WTC11 (cell line): Measurements from ENCODE around the gene EPO. TPM values are rescaled to one million over a fixed set of nuclear protein-coding genes. Genes with fewer than 3 reads are reported as not detected.
"Not testable (repeated sequence)": the region's sequence is repeated elsewhere in the genome, so short reads cannot be mapped to it uniquely, and the experiment has no call there.

Experiments
- ATAC-seq: fragments of 200-7000 bp; cut with Tn5 transposase; 2 replicates; pipeline ENCODE4 v1.10.0; 2021; ENCODE audit warnings: mild to moderate bottlenecking, moderate library complexity
- CTCF ChIA-PET: fragments of 300-600 bp; sonication (Branson Sonifier 250); formaldehyde crosslinking; loops from one replicate; lab custom pipeline; 2021; ENCODE audit warnings: antibody characterized with exemption; lab: Charles Lee
- POLR2A ChIA-PET: fragments of 350-600 bp; sonication (Branson Sonifier 250); formaldehyde crosslinking; loops from one replicate; lab custom pipeline; 2021; ENCODE audit warnings: antibody characterized with exemption; lab: Charles Lee
- DNase-seq: peaks from one replicate; pipeline ENCODE4 v3.0.0; 2021; ENCODE audit warnings: low spot score
- H3K27ac Mint-ChIP-seq: 2 replicates; pipeline ENCODE4 v1.8.0; 2021; ENCODE audit warnings: mixed read lengths
- H3K27me3 Mint-ChIP-seq: 2 replicates; pipeline ENCODE4 v1.8.0; 2021; ENCODE audit warnings: low read depth, mild to moderate bottlenecking, moderate library complexity, mixed read lengths
- H3K36me3 Mint-ChIP-seq: 2 replicates; pipeline ENCODE4 v1.8.0; 2021; ENCODE audit warnings: mixed read lengths
- H3K4me1 Mint-ChIP-seq: 2 replicates; pipeline ENCODE4 v1.8.0; 2022; ENCODE audit warnings: mixed read lengths
- H3K4me3 Mint-ChIP-seq: 2 replicates; pipeline ENCODE4 v1.8.0; 2021; ENCODE audit warnings: mild to moderate bottlenecking, moderate library complexity, mixed read lengths
- H3K9me3 Mint-ChIP-seq: 2 replicates; pipeline ENCODE4 v1.8.0; 2021; ENCODE audit warnings: mixed read lengths
- AFF4 ChIP-seq: sonication (generic); formaldehyde crosslinking; IDR thresholded peaks from 2 replicates; pipeline ENCODE4 v1.8.1; 2023; ENCODE audit warnings: mild to moderate bottlenecking, missing genetic modification reagents, borderline replicate concordance
- ATF3 ChIP-seq: sonication (generic); formaldehyde crosslinking; conservative IDR thresholded peaks from 2 replicates; pipeline ENCODE4 v1.8.1; 2022; ENCODE audit warnings: mild to moderate bottlenecking, missing genetic modification reagents
- IRF1 ChIP-seq: sonication (generic); formaldehyde crosslinking; IDR thresholded peaks from 2 replicates; pipeline ENCODE4 v1.8.0; 2023; ENCODE audit warnings: missing genetic modification reagents
- KAT7 ChIP-seq: sonication (generic); formaldehyde crosslinking; IDR thresholded peaks from 2 replicates; pipeline ENCODE4 v1.8.1; 2023; ENCODE audit warnings: missing genetic modification reagents, mild to moderate bottlenecking, borderline replicate concordance
- NR3C1 ChIP-seq: sonication (generic); formaldehyde crosslinking; conservative IDR thresholded peaks from 2 replicates; pipeline ENCODE4 v1.8.1; 2023; ENCODE audit warnings: low read depth, mild to moderate bottlenecking, missing genetic modification reagents
- PRRX2 ChIP-seq: fragments of 250-450 bp; sonication (Bioruptor Pico); IDR thresholded peaks from 2 replicates; pipeline ENCODE4 v1.8.0; 2021; ENCODE audit warnings: mild to moderate bottlenecking
- RELA ChIP-seq: sonication (generic); formaldehyde crosslinking; IDR thresholded peaks from 2 replicates; pipeline ENCODE4 v1.8.1; 2022; ENCODE audit warnings: missing genetic modification reagents, mild to moderate bottlenecking, borderline replicate concordance
- STAT6 ChIP-seq: sonication (generic); formaldehyde crosslinking; conservative IDR thresholded peaks from 2 replicates; pipeline ENCODE4 v1.8.1; 2023; ENCODE audit warnings: mild to moderate bottlenecking, low read depth, missing genetic modification reagents, moderate library complexity
- TCF7 ChIP-seq: sonication (generic); formaldehyde crosslinking; IDR thresholded peaks from 2 replicates; pipeline ENCODE4 v1.8.0; 2022; ENCODE audit warnings: mild to moderate bottlenecking, low read depth, missing genetic modification reagents, moderate library complexity
- TEAD4 ChIP-seq: sonication (generic); formaldehyde crosslinking; IDR thresholded peaks from 2 replicates; pipeline ENCODE4 v1.8.0; 2022; ENCODE audit warnings: mild to moderate bottlenecking, missing genetic modification reagents
- ZNF512 ChIP-seq: sonication (generic); formaldehyde crosslinking; IDR thresholded peaks from 2 replicates; pipeline ENCODE4 v1.8.1; 2022; ENCODE audit warnings: missing genetic modification reagents, borderline replicate concordance
- total RNA-seq: library from RNA; stranded (reverse); gene quantifications from 3 replicates; pipeline ENCODE4 v1.2.3, GENCODE V29; 2021

Gene EPO
- total RNA-seq, 1 experiment from 2014 or later: 0.63 TPM

DNA sequence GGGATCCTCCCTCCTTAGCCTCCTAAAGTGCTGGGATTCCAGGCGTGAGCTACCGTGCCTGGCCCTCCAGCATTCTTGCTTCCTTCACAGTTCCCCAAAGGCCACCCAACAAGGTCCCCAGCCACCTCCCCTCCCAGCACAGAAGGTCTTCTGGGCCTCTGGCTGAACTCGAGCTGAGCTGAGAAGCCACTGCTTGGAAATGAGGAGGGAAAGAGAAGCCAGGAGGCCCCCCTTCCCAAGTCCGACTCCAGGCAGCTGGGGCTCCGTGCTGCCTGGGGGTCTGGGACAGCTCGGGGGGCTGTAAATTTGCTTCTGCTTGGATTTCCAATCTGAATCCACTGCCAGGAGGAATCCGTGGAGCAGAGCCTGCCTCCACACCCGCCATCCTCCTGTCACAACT is 5.5 kb upstream of the EPO start:
- ChIA-PET CTCF (interaction anchor here (0.9 to 4.0 kb wide), 4 partner anchors 9 to 259 kb away, joined by 3 to 19 read pairs (median 6); partner anchors contain the start of gene POP7), POLR2A (no interaction called here)
- no peak overlapping the region for H3K4me3 Mint-ChIP-seq
- no peak for TF ChIP-seq KAT7 (CRISPR knock-in tag)
- no peak for TF ChIP-seq TEAD4 (CRISPR knock-in tag)
- no peak for TF ChIP-seq AFF4 (CRISPR knock-in tag)
- TF ChIP-seq ATF3: no peak
- no peak for DNase-seq
- H3K27me3 Mint-ChIP-seq: peaks cover 26% of the 10 kb centered on the region
- ATAC-seq: no peak
- H3K27ac Mint-ChIP-seq: no peak overlapping the region
- H3K36me3 Mint-ChIP-seq: peaks cover 8% of the 10 kb centered on the region; the same call in 1 of the 2 replicates
- H3K4me1 Mint-ChIP-seq: no peaks in the 10 kb centered on the region; the same call in 1 of the 2 replicates
- peaks cover 16% of the 10 kb centered on the region for H3K9me3 Mint-ChIP-seq

DNA sequence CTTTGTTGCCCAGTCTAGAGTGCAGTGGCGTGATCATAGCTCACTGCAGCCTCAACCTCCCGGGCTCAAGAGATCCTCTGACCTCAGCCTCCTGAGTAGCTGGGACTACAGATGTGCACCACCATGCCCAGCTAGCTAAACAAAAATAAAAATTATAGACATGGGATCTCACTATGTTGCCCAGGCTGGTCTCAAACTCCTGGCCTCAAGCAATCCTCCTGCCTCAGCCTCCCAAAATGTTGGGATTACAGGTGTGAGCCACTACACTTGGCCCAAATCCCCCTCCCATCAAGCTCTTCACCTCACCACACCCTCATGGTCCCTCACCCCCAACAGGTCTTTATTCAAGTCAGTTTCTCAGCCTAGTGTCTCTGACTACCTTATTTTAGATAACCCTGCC is 3.2 kb upstream of the EPO start:
- H3K4me1 Mint-ChIP-seq, H3K4me3 Mint-ChIP-seq, H3K36me3 Mint-ChIP-seq, DNase-seq, H3K27ac Mint-ChIP-seq, ATAC-seq, POLR2A ChIA-PET: not testable (repeated sequence)
- Mint-ChIP-seq H3K9me3 (peaks cover 16% of the 10 kb centered on the region), H3K27me3 (peaks cover 47% of the 10 kb centered on the region)
- CTCF ChIA-PET: interaction anchor here (0.6 to 4.0 kb wide), 3 partner anchors 9 to 251 kb away, joined by 3 to 19 read pairs (median 4); partner anchors contain the start of gene POP7

- Mint-ChIP-seq H3K4me1 (peaks cover 4% of the 10 kb centered on the region), H3K27me3 (peaks cover 62% of the 10 kb centered on the region), H3K36me3 (peaks cover 8% of the 10 kb centered on the region; the same call in 1 of the 2 replicates), H3K4me3 (peak overlapping the region; percentile 65), H3K27ac (no peak overlapping the region), H3K9me3 (peaks cover 16% of the 10 kb centered on the region)
- ATAC-seq (peak; percentile 17), DNase-seq (no peak)
- ChIA-PET CTCF (interaction anchor here (0.7 to 3.5 kb wide), 15 partner anchors 7 to 170 kb away, joined by 3 to 43 read pairs (median 4); partner anchors contain the start of genes POP7, SLC12A9 and UFSP1), POLR2A (interaction anchor here (0.5 to 1.3 kb wide), 4 partner anchors 14 to 134 kb away, joined by 3 to 5 read pairs (median 4); partner anchors contain the start of genes FBXO24, LRCH4, POP7 and SLC12A9)
- no peak for TF ChIP-seq NR3C1
- no peak for TF ChIP-seq IRF1 (CRISPR knock-in tag)
- no peak for TF ChIP-seq ZNF512 (CRISPR knock-in tag)
- no peak for TF ChIP-seq PRRX2 (CRISPR knock-in tag)
- no peak for TF ChIP-seq RELA
- TF ChIP-seq KAT7 (CRISPR knock-in tag): no peak
- no peak for TF ChIP-seq STAT6 (CRISPR knock-in tag)
- TF ChIP-seq TCF7 (CRISPR knock-in tag): no peak
These were observed 567 bp upstream of the EPO start for GRCh38 chr7:100719523-100720278.
